GM19324 (cell line): ENCODE data around the gene PRXL2B.

ENCODE experiments used
- ATAC-seq: cut with Tn5 transposase; IDR thresholded peaks from one replicate; pipeline ENCODE4 v1.9.1; 2021; ENCODE audit warnings: mild to moderate bottlenecking, moderate library complexity; ENCODE audit not compliant: unreplicated experiment, low FRiP score

The PRXL2B gene

DNA sequence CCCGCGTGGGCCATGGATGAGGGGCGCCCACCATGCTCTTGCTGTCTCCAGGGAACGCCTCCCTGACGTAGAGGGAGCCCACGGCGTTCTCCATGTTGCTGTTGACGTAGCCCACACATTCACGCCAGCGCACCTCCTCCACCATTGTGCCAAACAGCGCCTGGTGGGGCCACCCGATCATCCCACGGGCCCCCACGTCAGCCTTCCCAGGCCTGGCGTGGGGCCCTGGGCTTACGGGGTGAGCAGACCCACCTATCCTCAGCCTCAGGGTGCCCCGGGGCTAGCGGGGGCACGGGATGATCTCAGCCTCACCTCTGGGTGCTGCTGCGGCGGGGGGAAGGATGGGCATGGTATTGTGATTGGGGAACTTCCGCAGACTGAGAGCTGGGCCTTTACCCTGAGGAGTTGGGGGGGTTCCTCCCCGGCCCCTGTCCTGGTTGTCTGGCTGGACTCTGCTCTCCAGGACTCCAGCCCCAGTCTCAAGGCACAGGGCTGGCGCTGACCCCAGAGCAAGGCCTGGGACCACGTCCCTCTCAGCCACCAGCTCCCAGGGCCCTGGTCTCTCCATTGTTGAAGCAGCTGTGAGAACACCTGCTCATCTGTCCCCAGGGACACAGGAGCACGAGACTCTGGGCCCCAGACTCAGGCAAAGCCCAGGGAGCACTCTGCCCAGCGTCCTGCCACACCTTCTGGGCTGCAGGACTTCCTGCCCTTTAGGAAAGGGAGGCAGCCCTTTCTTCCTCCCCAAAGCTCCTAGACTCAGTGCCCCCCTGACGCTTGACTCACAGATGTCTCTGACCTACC lies 10.2 kb downstream of the PRXL2B start:
- ATAC-seq: no peak

DNA sequence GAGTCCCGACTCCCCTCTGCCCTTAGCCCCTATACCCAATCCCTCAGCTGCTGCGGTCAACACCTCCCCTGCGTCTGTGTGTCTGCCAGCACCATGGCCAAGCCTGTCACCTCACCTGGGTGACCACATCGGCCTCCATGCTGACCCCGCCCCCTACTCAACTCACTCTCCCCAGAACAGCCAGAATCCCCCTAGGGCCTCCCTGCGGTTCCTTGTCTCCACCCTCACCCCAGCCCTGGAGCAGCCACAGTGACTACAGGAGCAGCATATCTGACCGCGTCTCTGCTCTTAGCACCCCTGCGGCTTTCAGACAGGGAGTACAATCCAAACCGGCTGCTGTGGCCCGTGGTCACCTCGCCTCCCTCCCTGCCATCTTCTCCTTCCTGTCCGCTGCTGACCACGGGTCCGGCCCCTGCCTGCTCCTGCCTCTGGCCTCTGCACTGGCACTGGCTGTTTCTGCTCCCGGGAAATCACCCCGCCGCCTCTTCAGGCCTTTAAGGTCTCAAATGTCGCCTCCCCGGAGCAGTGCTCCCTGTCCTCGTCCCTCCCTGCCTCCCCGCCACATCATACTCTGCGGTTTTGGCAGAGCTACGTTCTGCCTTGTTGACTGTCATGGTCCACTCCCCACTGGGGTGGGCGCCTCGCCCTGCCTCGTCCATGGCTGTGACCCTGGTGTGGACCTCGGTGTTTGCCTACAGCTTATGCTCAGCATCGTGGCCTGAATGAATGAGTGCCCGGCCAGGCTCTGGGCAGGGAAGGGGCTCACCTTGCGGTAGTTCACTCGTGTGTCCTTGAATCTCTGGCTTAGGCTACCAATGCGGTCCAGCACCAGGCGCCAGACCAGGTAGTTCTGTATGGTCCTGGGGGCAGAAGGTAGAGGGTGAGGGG lies 11.1 kb downstream of the PRXL2B start:
- no peak for ATAC-seq

DNA sequence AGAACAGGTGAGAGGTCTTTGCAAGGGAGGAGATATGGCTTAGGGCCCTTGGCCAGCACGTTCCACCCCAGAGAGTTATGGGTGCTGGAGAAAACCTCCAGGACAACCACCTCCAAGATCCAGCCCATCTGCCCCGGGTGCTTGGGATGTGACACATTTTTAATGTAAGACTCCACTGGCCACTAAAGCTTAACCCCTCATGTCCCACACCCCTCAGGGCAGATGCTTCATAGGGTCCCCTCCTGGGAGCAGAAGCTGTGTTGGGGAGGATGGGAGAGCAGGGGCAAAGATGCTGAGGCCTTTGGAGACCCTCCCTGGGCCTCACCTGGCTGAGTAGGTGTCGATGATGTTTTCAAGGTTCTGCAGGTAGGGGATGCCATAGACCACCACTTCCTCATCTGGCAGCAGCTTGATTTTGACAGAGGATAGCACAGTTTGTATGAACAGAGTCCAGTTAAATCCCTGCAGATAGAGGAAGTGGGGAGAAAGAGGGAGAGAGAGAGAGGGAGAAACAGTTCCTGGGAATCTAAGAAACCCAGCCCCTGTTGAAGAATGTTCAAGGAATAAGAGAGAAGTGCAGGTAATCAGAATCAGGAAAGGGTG lies 11.9 kb downstream of the PRXL2B start:
- no peak for ATAC-seq

DNA sequence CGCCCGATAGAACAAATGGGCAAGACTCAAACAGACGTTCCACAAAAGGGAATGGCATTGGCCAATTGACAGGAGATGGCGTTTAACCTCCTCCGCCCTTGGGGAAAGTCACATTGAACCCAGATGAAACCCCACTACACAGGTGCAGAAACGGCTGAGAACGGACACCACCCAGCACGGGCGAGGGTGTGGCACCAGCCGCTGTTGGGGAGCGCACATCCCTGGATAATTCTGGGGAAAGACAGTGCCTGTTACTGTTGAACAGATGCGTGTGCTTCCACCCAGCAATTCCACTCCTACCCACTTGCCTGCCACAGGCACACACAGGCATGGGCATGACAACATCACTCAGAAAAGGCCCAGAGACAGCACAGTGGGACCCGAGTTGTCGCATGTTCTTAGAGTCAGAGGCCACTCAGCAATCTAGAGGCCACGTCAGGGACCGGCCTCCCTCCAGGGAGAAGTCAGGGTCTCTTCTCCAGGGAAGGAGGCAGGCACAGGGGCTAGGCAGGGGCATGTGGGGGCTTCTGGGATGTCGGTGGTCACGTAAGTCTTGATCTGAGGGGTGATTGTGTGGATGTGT lies 15.2 kb downstream of the PRXL2B start:
- no peak for ATAC-seq

- no peak for ATAC-seq
These were observed 15.8 kb downstream of the PRXL2B start for GRCh38 chr1:2602311-2602835.

GRCh38 chr1:2602866-2603520 lies 16.4 kb downstream of the PRXL2B start:
- ATAC-seq: no peak

GRCh38 chr1:2603521-2604155 lies 17.1 kb downstream of the PRXL2B start:
- ATAC-seq: no peak

DNA sequence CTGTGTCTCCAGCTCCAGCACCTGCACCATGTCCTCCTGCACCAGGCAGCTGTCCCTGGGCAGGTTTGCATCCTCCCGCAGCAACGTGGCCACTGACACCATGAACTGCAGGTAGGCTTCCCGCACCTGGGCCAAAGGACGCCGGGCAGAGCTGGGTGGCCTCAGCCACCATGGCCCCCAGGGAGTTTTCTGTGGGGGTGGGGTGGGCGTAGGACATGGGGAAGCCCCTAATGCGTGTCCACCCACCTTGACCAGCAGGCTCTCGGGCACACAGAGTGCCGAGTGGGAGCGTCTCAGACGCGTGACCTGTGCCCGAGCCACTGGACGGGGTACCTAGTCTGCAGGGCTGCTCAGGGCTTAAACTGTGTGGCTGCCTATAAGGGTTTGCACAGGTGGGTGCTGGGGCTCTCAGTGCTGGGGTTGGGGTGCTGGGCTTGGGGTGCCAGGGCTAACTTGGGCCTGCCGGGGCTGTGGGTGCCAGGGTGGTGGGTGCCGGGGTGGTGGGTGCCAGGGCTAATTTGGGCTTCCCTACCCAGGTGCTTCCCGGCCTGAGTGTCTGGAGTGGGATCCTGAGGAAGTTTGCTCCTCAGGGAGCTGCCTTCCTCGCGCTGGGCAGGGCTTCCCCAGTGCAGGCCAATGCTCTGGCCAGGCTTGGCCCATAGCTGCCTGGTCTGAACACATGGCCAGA lies 17.7 kb downstream of the PRXL2B start:
- no peak for ATAC-seq

DNA sequence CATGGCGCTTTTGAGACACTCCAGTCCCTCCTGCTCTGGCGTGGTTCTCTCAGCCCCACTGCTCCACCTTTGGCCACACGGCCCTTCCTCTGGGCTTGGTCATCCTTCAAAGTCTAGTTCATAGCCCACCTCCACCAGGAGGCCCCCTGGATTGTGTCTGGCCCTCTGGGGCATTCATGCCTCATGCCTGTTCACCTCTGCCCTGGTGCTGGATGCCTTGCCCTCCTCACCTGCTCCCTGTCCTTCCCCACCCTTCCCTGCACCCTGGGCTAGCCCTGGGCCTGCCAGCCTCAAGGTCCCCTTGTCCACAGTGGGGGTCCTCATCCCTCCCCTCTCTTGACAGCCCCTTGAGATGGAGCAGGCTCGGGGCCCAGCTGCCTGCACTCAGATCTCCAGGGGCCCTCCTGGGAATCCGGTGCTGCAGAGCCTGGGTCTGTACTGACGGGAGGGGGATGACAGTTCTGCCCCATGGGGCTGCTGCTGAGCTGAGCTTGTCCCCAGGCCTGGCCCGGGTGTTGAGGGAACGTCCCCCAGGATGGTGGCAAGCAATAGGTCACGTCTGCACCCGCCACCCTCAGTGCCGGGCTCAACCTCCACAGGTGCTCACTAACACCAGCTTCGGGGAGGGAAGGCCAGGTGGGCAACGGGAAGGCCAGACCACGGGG lies 18.4 kb downstream of the PRXL2B start:
- ATAC-seq: no peak

DNA sequence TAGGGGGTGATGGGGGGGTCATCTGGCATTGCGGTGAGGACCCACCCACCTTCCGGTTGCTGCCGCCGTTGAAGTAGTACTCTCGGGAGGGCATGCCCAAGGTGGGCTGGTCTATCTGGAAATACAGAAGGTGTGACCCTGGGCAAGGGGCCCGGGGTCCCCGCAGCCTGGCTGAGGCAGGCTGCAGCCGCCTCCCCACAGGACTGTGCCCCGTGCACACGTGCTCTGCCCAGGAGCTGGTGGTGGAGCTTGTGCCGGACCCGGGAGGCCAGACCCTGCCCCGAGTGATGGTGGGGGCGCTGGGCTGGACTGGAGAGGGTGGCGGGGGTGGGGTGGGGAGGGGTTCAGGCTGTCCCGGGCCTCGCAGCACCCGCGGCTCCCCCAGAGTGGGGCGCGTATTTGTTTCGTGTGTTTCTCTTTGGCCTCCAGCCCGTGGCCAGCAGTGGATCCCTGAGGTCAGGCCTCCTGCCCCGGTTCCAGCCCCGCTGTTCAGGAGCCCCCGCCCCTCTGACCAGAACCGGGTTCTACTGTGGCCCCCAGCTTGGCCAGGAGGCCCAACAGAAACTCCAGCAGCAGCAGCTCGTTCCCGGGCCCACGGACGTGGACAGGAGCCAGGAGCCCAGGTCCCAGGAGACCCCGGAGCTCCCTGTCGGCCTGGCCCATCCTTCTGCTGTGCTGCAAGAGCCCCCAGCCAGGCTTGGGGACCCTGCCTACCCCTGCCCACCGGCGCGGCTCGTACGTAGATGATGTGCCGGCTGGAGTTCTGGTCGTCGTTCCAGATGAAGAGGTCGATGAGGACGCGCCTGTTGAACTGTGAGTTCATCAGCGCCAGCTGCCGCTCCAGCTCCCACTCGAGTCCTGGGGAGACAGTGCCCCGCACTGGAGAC lies 19.2 kb downstream of the PRXL2B start:
- ATAC-seq: no peak

- no peak for ATAC-seq
These were observed 19.9 kb downstream of the PRXL2B start for GRCh38 chr1:2606396-2606880.

GRCh38 chr1:2606881-2607621 lies 20.5 kb downstream of the PRXL2B start:
- ATAC-seq: no peak

GRCh38 chr1:2607641-2608091 lies 21.1 kb downstream of the PRXL2B start:
- no peak for ATAC-seq

DNA sequence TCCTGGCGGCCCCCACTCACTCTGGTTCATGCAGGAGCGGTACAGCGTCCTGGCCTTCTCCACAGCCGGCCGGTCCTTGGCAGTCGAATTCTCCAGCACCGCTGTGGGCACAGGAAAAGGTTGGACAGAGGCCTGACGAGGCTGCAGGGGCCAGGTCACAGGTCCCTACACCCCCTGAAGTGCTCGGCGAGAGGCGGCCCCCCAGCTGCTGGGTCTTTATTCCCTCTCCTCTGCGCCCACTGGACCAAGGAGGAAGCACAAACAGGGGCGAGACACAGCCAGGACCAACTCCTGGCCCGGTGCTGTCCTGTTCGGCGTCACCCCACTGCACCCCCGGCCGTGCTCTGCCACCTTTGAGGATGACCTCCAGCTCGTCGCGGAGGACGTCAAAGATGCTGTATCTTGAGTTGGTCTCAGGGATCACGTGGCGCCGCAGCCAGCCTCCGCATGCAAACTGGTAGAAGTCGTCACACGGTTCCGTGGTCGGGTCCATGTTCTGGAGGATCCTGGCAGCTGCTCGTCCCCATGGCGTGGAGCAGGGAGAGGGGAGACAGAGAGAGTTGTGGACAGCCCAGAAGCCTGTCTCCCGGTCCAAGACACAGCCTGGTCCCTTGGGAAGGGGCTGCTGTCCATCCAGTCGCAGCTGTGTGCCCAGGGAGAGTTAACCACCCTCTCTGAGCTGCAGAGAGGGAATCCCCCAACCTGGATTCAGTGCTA lies 22.9 kb downstream of the PRXL2B start:
- no peak for ATAC-seq

GRCh38 chr1:2610036-2610959 lies 23.7 kb downstream of the PRXL2B start:
- no peak for ATAC-seq
